SK-N-SH (cell line): ENCODE measurements around the gene TSBP1. TPM values are rescaled to one million over a fixed set of nuclear protein-coding genes. Genes with fewer than 3 reads are reported as not detected.

ENCODE experiments used
- CTCF ChIA-PET: fragments of 300-600, 350-600 bp; formaldehyde crosslinking; extraction: SDS; loops from one replicate; lab custom pipeline; 2021; lab: Yijun Ruan, JAX
- POLR2A ChIA-PET: fragments of 350-600 bp; sonication (Branson Sonifier 250); formaldehyde crosslinking; extraction: SDS; loops from one replicate; lab custom pipeline; 2020; ENCODE audit warnings: antibody characterized with exemption, inconsistent platforms; lab: Yijun Ruan, JAX
- DNase-seq: peaks from one replicate; pipeline ENCODE4 v3.0.0; 2012
- H2AFZ ChIP-seq: fragments of 200-600 bp; sonication (generic); 2 replicates; pipeline ENCODE4 v1.8.1; 2016; ENCODE audit warnings: antibody characterized with exemption, mild to moderate bottlenecking, low read depth
- H3F3A ChIP-seq: fragments of 200-600 bp; sonication (generic); replicated peaks from 2 replicates; pipeline ENCODE3; 2016; ENCODE audit warnings: antibody characterized with exemption, mild to moderate bottlenecking; ENCODE audit not compliant: insufficient read depth
- H3K27ac ChIP-seq, 2 experiments: fragments of 200-500 bp in 1 of 2; fragments of 200-600 bp in 1 of 2; sonication (Bioruptor generic) in 1 of 2; sonication (generic), shearing (Covaris generic) in 1 of 2; 2 replicates each; pipeline versions ENCODE4 v1.5.1 to v1.6.1; 2014 to 2016; ENCODE audit warnings: low read depth in 2 of 2, inconsistent platforms in 1 of 2, low read length in 1 of 2, mild to moderate bottlenecking in 1 of 2, mixed read lengths in 1 of 2
- H3K27me3 ChIP-seq: fragments of 200-600 bp; sonication (generic), shearing (Covaris generic); 2 replicates; pipeline ENCODE4 v1.6.1; 2016; ENCODE audit warnings: mixed run types; ENCODE audit not compliant: insufficient read depth
- H3K36me3 ChIP-seq, 2 experiments: fragments of 200-500 bp in 1 of 2; fragments of 200-600 bp in 1 of 2; sonication (Bioruptor generic) in 1 of 2; sonication (generic) in 1 of 2; replicated peaks in 1 of 2; 2 replicates each; pipeline versions ENCODE3 to v1.5.1; 2014 to 2016; ENCODE audit warnings: low read length in 1 of 2, mild to moderate bottlenecking in 1 of 2; ENCODE audit not compliant: insufficient read depth in 2 of 2, control insufficient read depth in 1 of 2
- H3K4me1 ChIP-seq, 2 experiments: fragments of 200-500 bp in 1 of 2; fragments of 200-600 bp in 1 of 2; sonication (Bioruptor generic) in 1 of 2; sonication (generic), shearing (Covaris generic) in 1 of 2; 2 replicates each; pipeline versions ENCODE4 v1.5.1 to v1.6.1; 2014 to 2016; ENCODE audit warnings: low read depth in 1 of 2, low read length in 1 of 2, mixed run types in 1 of 2; ENCODE audit not compliant: insufficient read depth in 2 of 2, control insufficient read depth in 1 of 2
- H3K4me2 ChIP-seq: fragments of 200-600 bp; sonication (generic), shearing (Covaris generic); 2 replicates; pipeline ENCODE4 v1.6.1; 2017; ENCODE audit warnings: mixed run types
- H3K4me3 ChIP-seq, 2 experiments: fragments of 200-500 bp in 1 of 2; fragments of 200-600 bp in 1 of 2; sonication (Bioruptor generic) in 1 of 2; sonication (generic), shearing (Covaris generic) in 1 of 2; 2 replicates each; pipeline versions ENCODE4 v1.5.1 to v1.8.1; 2014 to 2016; ENCODE audit warnings: low read depth in 2 of 2, inconsistent platforms in 1 of 2, low read length in 1 of 2, mild to moderate bottlenecking in 1 of 2, mixed read lengths in 1 of 2, moderate library complexity in 1 of 2
- H3K79me2 ChIP-seq: fragments of 200-600 bp; sonication (generic); 2 replicates; pipeline ENCODE4 v1.8.1; 2017; ENCODE audit warnings: mild to moderate bottlenecking; ENCODE audit not compliant: insufficient read depth
- H3K9ac ChIP-seq: fragments of 200-600 bp; sonication (generic); 2 replicates; pipeline ENCODE4 v1.6.1; 2017; ENCODE audit warnings: mixed run types
- H3K9me2 ChIP-seq: fragments of 200-600 bp; sonication (generic); 2 replicates; pipeline ENCODE4 v1.6.1; 2017; ENCODE audit warnings: mixed run types
- H3K9me3 ChIP-seq: fragments of 200-600 bp; sonication (generic); 2 replicates; pipeline ENCODE4 v1.6.1; 2017; ENCODE audit warnings: mixed run types, mild to moderate bottlenecking, moderate library complexity
- H4K20me1 ChIP-seq: fragments of 200-600 bp; sonication (generic); 2 replicates; pipeline ENCODE4 v1.6.1; 2017; ENCODE audit warnings: mild to moderate bottlenecking, mixed run types; ENCODE audit not compliant: insufficient read depth
- CHD2 ChIP-seq: fragments of 150-350 bp; IDR thresholded peaks from 2 replicates; pipeline ENCODE4 v1.6.1; 2018; ENCODE audit warnings: low read length; ENCODE audit not compliant: partially characterized antibody
- ELF1 ChIP-seq: IDR thresholded peaks from 2 replicates; pipeline ENCODE4 v1.4.0; 2012
- EZH2phosphoT487 ChIP-seq: fragments of 200-600 bp; sonication (generic); IDR thresholded peaks from 2 replicates; pipeline ENCODE4 v1.6.1; 2017; ENCODE audit warnings: low read depth, mixed run types, mild to moderate bottlenecking, antibody characterized with exemption, moderate library complexity, borderline replicate concordance
- FOXJ3 ChIP-seq: sonication (generic); formaldehyde crosslinking; IDR thresholded peaks from 2 replicates; pipeline ENCODE4 v1.5.1; 2020; ENCODE audit warnings: mild to moderate bottlenecking, missing genetic modification reagents
- GATA2 ChIP-seq: sonication (generic); formaldehyde crosslinking; IDR thresholded peaks from 2 replicates; pipeline ENCODE4 v1.5.0; 2020; ENCODE audit warnings: mild to moderate bottlenecking, missing genetic modification reagents
- IRF3 ChIP-seq: fragments of 150-350 bp; IDR thresholded peaks from 2 replicates; pipeline ENCODE4 v1.6.1; 2016; ENCODE audit warnings: mild to moderate bottlenecking, low read depth, low read length
- MXI1 ChIP-seq: IDR thresholded peaks from 2 replicates; pipeline ENCODE4 v1.6.1; 2012; ENCODE audit warnings: mild to moderate bottlenecking, low read depth, low read length, improper control_type of control experiment
- NFIC ChIP-seq: IDR thresholded peaks from 2 replicates; pipeline ENCODE4 v1.4.0; 2012; ENCODE audit warnings: borderline replicate concordance
- NRF1 ChIP-seq: IDR thresholded peaks from 2 replicates; pipeline ENCODE4 v1.6.1; 2012; ENCODE audit warnings: low read depth, mild to moderate bottlenecking, low read length
- PBX3 ChIP-seq: IDR thresholded peaks from 2 replicates; pipeline ENCODE4; 2012
- RCOR1 ChIP-seq: fragments of 150-350 bp; IDR thresholded peaks from 2 replicates; pipeline ENCODE4 v1.6.1; 2017; ENCODE audit warnings: antibody characterized with exemption, low read length
- REST ChIP-seq: IDR thresholded peaks from 2 replicates; pipeline ENCODE4 v1.6.1; 2012; ENCODE audit warnings: mild to moderate bottlenecking, low read depth, low read length, moderate library complexity
- SIN3A ChIP-seq: IDR thresholded peaks from 2 replicates; pipeline ENCODE4 v1.6.1; 2012; ENCODE audit warnings: low read depth, mild to moderate bottlenecking, low read length, moderate library complexity, borderline replicate concordance
- SMC3 ChIP-seq: IDR thresholded peaks from 2 replicates; pipeline ENCODE4 v1.6.1; 2012; ENCODE audit warnings: low read depth, low read length, improper control_type of control experiment
- TEAD4 ChIP-seq: IDR thresholded peaks from 2 replicates; pipeline ENCODE4 v1.4.0; 2012; ENCODE audit warnings: mild to moderate bottlenecking, borderline replicate concordance; ENCODE audit not compliant: insufficient read depth
- USF1 ChIP-seq: IDR thresholded peaks from 2 replicates; pipeline ENCODE4 v1.4.0; 2012; ENCODE audit warnings: low read depth, borderline replicate concordance
- USF2 ChIP-seq: fragments of 150-350 bp; IDR thresholded peaks from 2 replicates; pipeline ENCODE4 v1.6.1; 2017; ENCODE audit warnings: antibody characterized with exemption, low read length, low read depth, borderline replicate concordance
- ZBTB33 ChIP-seq: IDR thresholded peaks from 2 replicates; pipeline ENCODE4 v1.4.0; 2012; ENCODE audit warnings: low read depth, borderline replicate concordance
- WGBS: methylation state at CpG from one replicate; pipeline ENCODE4 v1.1.6; 2017; ENCODE audit warnings: low lambda C conversion rate; 5-methylcytosine and 5-hydroxymethylcytosine counted together
- polyA plus RNA-seq, 3 experiments: library from polyadenylated mRNA; depleted of rRNA; stranded (reverse); fragments of >200 nt; gene quantifications; 2 replicates each; pipeline ENCODE4 v1.2.3, GENCODE V29; 2012

Gene TSBP1
- polyA plus RNA-seq, 1 of the 3 experiments (the other 2 are of a cell fraction), result not detected

- Histone ChIP-seq H3K79me2 (no peaks in the 10 kb centered on the region), H3K9ac (no peak overlapping the region), H3K36me3 (no peaks in the 10 kb centered on the region), H3K27me3 (no peaks in the 10 kb centered on the region; the same call in 1 of the 2 replicates), H3K9me2 (no peaks in the 10 kb centered on the region), H4K20me1 (no peaks in the 10 kb centered on the region)
- POLR2A ChIA-PET, result no interaction called here
- no peak for TF ChIP-seq USF2
- TF ChIP-seq NFIC, result no peak
- TF ChIP-seq SMC3, result no peak
- TF ChIP-seq USF1, result no peak
- no peak for TF ChIP-seq CHD2
- no peak for TF ChIP-seq GATA2 (CRISPR knock-in tag)
- TF ChIP-seq PBX3, result no peak
- no peak for TF ChIP-seq RCOR1
- TF ChIP-seq IRF3, result no peak
- no peak for TF ChIP-seq MXI1
- TF ChIP-seq NRF1, result no peak
- TF ChIP-seq REST, result no peak
- TF ChIP-seq TEAD4, result no peak
- TF ChIP-seq ELF1, result no peak
- no peak for TF ChIP-seq EZH2phosphoT487
- no peak for TF ChIP-seq SIN3A
- TF ChIP-seq ZBTB33, result no peak
- TF ChIP-seq FOXJ3 (CRISPR knock-in tag), result no peak
- TF ChIP-seq, all 33 proteins: peak for 0
- Histone ChIP-seq H3K4me1 (no peaks in the 10 kb centered on the region), H3K9me3 (no peaks in the 10 kb centered on the region), H3F3A (no peaks in the 10 kb centered on the region), H3K4me3 (no peak overlapping the region), H3K4me2 (no peak overlapping the region), H3K27ac (no peak overlapping the region), H2AFZ (no peak overlapping the region)
- no peak for DNase-seq
- CTCF ChIA-PET, result interaction anchor here (1.2 kb wide), 1 partner anchor 16 kb away, joined by 3 read pairs; no protein-coding TSS in a partner anchor
- WGBS, result 12% methylated on average over 2 of the region's 2 CpGs
These were observed 77.1 kb downstream of the TSBP1 start for GRCh38 chr6:32294566-32294965.
